H9 (cell line): ENCODE results near the gene ZBTB44. TPM values are rescaled to one million over a fixed set of nuclear protein-coding genes. Genes with fewer than 3 reads are reported as not detected.

Experiments used
- DNase-seq: peaks from one replicate; pipeline ENCODE4 v3.0.0-alpha.2; 2017
- H2AFZ ChIP-seq: one replicate; pipeline ENCODE4 v1.6.1; 2013; ENCODE audit warnings: mild to moderate bottlenecking, low read length, control low read depth, moderate library complexity
- H2AK5ac ChIP-seq: 2 replicates; pipeline ENCODE4 v1.6.1; 2013; ENCODE audit warnings: low read length, control low read depth, mixed read lengths; ENCODE audit not compliant: insufficient read length
- H2BK120ac ChIP-seq: one replicate; pipeline ENCODE4 v1.6.1; 2013; ENCODE audit warnings: low read depth, mild to moderate bottlenecking, low read length, control low read depth, inconsistent platforms; ENCODE audit not compliant: poor library complexity, severe bottlenecking
- H2BK12ac ChIP-seq: 2 replicates; pipeline ENCODE4 v1.6.1; 2013; ENCODE audit warnings: low read length, control low read depth, mixed read lengths, low read depth; ENCODE audit not compliant: insufficient read length
- H2BK15ac ChIP-seq: 2 replicates; pipeline ENCODE4 v1.6.1; 2013; ENCODE audit warnings: low read depth, low read length, control low read depth
- H2BK20ac ChIP-seq: one replicate; pipeline ENCODE4 v1.6.1; 2013; ENCODE audit warnings: low read depth, mild to moderate bottlenecking, low read length, control low read depth, inconsistent platforms; ENCODE audit not compliant: poor library complexity, severe bottlenecking
- H2BK5ac ChIP-seq: 2 replicates; pipeline ENCODE4 v1.6.1; 2013; ENCODE audit warnings: low read length, control low read depth, mixed read lengths; ENCODE audit not compliant: insufficient read length
- H3K14ac ChIP-seq: 2 replicates; pipeline ENCODE4 v1.6.1; 2013; ENCODE audit warnings: low read length, control low read depth; ENCODE audit not compliant: insufficient read depth
- H3K18ac ChIP-seq: 2 replicates; pipeline ENCODE4 v1.6.1; 2013; ENCODE audit warnings: low read depth, mild to moderate bottlenecking, mixed read lengths, low read length, control low read depth; ENCODE audit not compliant: insufficient read length
- H3K23ac ChIP-seq: 2 replicates; pipeline ENCODE4 v1.6.1; 2013; ENCODE audit warnings: low read length, control low read depth, mixed read lengths, low read depth; ENCODE audit not compliant: insufficient read length
- H3K23me2 ChIP-seq: 2 replicates; pipeline ENCODE4 v1.6.1; 2013; ENCODE audit warnings: low read depth, mild to moderate bottlenecking, mixed read lengths, low read length, control low read depth; ENCODE audit not compliant: insufficient read length, poor library complexity, severe bottlenecking
- H3K27ac ChIP-seq: 2 replicates; pipeline ENCODE4 v1.5.1; 2013; ENCODE audit warnings: low read length, control low read depth, mixed read lengths, low read depth; ENCODE audit not compliant: insufficient read length
- H3K27me3 ChIP-seq: 2 replicates; pipeline ENCODE4 v1.6.1; 2013; ENCODE audit warnings: low read length, control low read depth, inconsistent platforms; ENCODE audit not compliant: insufficient read depth
- H3K4ac ChIP-seq: 2 replicates; pipeline ENCODE4 v1.6.1; 2013; ENCODE audit warnings: low read depth, mild to moderate bottlenecking, control low read depth, inconsistent platforms, low read length, moderate library complexity
- H3K4me1 ChIP-seq: 2 replicates; pipeline ENCODE4 v1.6.1; 2013; ENCODE audit warnings: low read length, control low read depth, inconsistent platforms; ENCODE audit not compliant: insufficient read depth
- H3K4me2 ChIP-seq: 2 replicates; pipeline ENCODE4 v1.6.1; 2013; ENCODE audit warnings: low read length, control low read depth, mixed read lengths; ENCODE audit not compliant: insufficient read length, insufficient read depth
- H3K56ac ChIP-seq: 2 replicates; pipeline ENCODE4 v1.6.1; 2013; ENCODE audit warnings: low read depth, mild to moderate bottlenecking, mixed read lengths, low read length, control low read depth; ENCODE audit not compliant: insufficient read length
- H3K79me1 ChIP-seq: 2 replicates; pipeline ENCODE4 v1.6.1; 2013; ENCODE audit warnings: low read depth, mild to moderate bottlenecking, moderate library complexity, low read length, control low read depth, inconsistent platforms; ENCODE audit not compliant: insufficient read depth, poor library complexity, severe bottlenecking
- H3K79me2 ChIP-seq: 2 replicates; pipeline ENCODE4 v1.6.1; 2013; ENCODE audit warnings: low read length, control low read depth, inconsistent platforms; ENCODE audit not compliant: insufficient read depth
- H3K9ac ChIP-seq: 2 replicates; pipeline ENCODE4 v1.6.1; 2013; ENCODE audit warnings: low read length, control low read depth, mixed read lengths; ENCODE audit not compliant: insufficient read length; ENCODE audit errors: extremely low read depth
- H3K9me3 ChIP-seq: one replicate; pipeline ENCODE4 v1.6.1; 2013; ENCODE audit warnings: low read depth, low read length, inconsistent platforms; ENCODE audit not compliant: control insufficient read depth
- H3T11ph ChIP-seq: one replicate; pipeline ENCODE4 v1.6.1; 2013; ENCODE audit warnings: mild to moderate bottlenecking, low read length, control low read depth, inconsistent platforms
- H4K20me1 ChIP-seq: one replicate; pipeline ENCODE4 v1.6.1; 2013; ENCODE audit not compliant: control insufficient read depth, insufficient read length, insufficient read depth
- H4K5ac ChIP-seq: 2 replicates; pipeline ENCODE4 v1.6.1; 2013; ENCODE audit warnings: low read depth, mild to moderate bottlenecking, mixed read lengths, low read length, control low read depth; ENCODE audit not compliant: insufficient read length
- H4K8ac ChIP-seq: replicated peaks from 2 replicates; pipeline ENCODE4 v1.6.1; 2013; ENCODE audit warnings: low read length, control low read depth, mixed read lengths, low read depth; ENCODE audit not compliant: insufficient read length
- H4K91ac ChIP-seq: 2 replicates; pipeline ENCODE4 v1.6.1; 2013; ENCODE audit warnings: low read depth, mild to moderate bottlenecking, moderate library complexity, mixed read lengths, low read length, control low read depth; ENCODE audit not compliant: insufficient read length
- H3K27ac Mint-ChIP-seq, 3 experiments: 2 replicates in 2 of 3; 3 replicates in 1 of 3; pipeline ENCODE4 v1.8.0; 2020 to 2021; ENCODE audit warnings: mixed read lengths in 3 of 3, mild to moderate bottlenecking in 1 of 3, moderate library complexity in 1 of 3
- H3K27me3 Mint-ChIP-seq: 2 replicates; pipeline ENCODE4 v1.8.0; 2021; ENCODE audit warnings: low read depth, mild to moderate bottlenecking, moderate library complexity, mixed read lengths
- H3K36me3 Mint-ChIP-seq, 3 experiments: 2 replicates in 2 of 3; 3 replicates in 1 of 3; pipeline ENCODE4 v1.8.0; 2020 to 2021; ENCODE audit warnings: low read depth in 3 of 3, mixed read lengths in 3 of 3; ENCODE audit not compliant: insufficient read depth in 1 of 3
- H3K4me1 Mint-ChIP-seq, 2 experiments: 2 replicates each; pipeline ENCODE4 v1.8.0; 2020; ENCODE audit warnings: mixed read lengths in 2 of 2
- H3K4me3 Mint-ChIP-seq, 2 experiments: 2 replicates in 1 of 2; 3 replicates in 1 of 2; pipeline ENCODE4 v1.8.0; 2020 to 2021; ENCODE audit warnings: mild to moderate bottlenecking in 2 of 2, mixed read lengths in 2 of 2, moderate library complexity in 1 of 2
- H3K9me3 Mint-ChIP-seq, 2 experiments: 2 replicates in 1 of 2; 3 replicates in 1 of 2; pipeline ENCODE4 v1.8.0; 2020; ENCODE audit warnings: mild to moderate bottlenecking in 2 of 2, mixed read lengths in 2 of 2, moderate library complexity in 1 of 2
- WGBS: extraction: QIAGEN DNeasy Blood & Tissue Kit; methylation state at CpG from one replicate; pipeline ENCODE4 v1.1.7; 2013; ENCODE audit warnings: missing lambda C conversion rate, low lambda C conversion rate, mixed read lengths; ENCODE audit not compliant: insufficient read length; ENCODE audit errors: extremely low coverage; 5-methylcytosine and 5-hydroxymethylcytosine counted together
- total RNA-seq: library from RNA; stranded (reverse); gene quantifications from 2 replicates; pipeline ENCODE4 v1.2.1, GENCODE V29; 2021
- TF ChIP-seq, protein P1 (sequence below): fragments of 200-600 bp; sonication (generic); conservative IDR thresholded peaks from 3 replicates; pipeline ENCODE4 v1.8.0; 2021; ENCODE audit warnings: antibody characterized with exemption, mild to moderate bottlenecking

The ZBTB44 gene
- total RNA-seq, 1 experiment from 2014 or later: 67.7 TPM

GRCh38 chr11:130315354-130315970 is 745 bp upstream of the ZBTB44 start:
- no CpG with 5 or more reads among the region's 38 CpGs for WGBS
- Histone ChIP-seq H3T11ph (no peak overlapping the region), H4K8ac (no peak overlapping the region), H3K4me1 (no peaks in the 10 kb centered on the region; the same call in 1 of the 2 replicates), H3K23ac (no peak overlapping the region), H3K18ac (no peak overlapping the region), H2BK5ac (no peak overlapping the region), H3K9ac (peak overlapping the region; percentile 76), H3K14ac (peak overlapping the region; percentile 51; the same call in 1 of the 2 replicates), H4K20me1 (no peaks in the 10 kb centered on the region), H3K4me2 (peak overlapping the region; percentile 87), H4K5ac (no peak overlapping the region), H3K23me2 (peaks cover 8% of the 10 kb centered on the region), H4K91ac (no peak overlapping the region), H2AFZ (no peak overlapping the region), H3K79me2 (peaks cover 23% of the 10 kb centered on the region; the same call in 1 of the 2 replicates), H3K9me3 (no peaks in the 10 kb centered on the region), H2AK5ac (no peak overlapping the region), H2BK12ac (no peak overlapping the region), H3K56ac (no peak overlapping the region), H2BK120ac (no peak overlapping the region), H3K27me3 (no peaks in the 10 kb centered on the region), H2BK20ac (no peak overlapping the region), H3K4ac (no peak overlapping the region), H3K27ac (peak overlapping the region; percentile 9), H2BK15ac (no peak overlapping the region), H3K79me1 (peaks cover 4% of the 10 kb centered on the region)
- Mint-ChIP-seq H3K36me3 (peaks cover 0 to 10% (median 7%) of the 10 kb centered on the region in 3 experiments; a peak in 4 of 7 replicates), H3K27me3 (no peaks in the 10 kb centered on the region), H3K4me1 (peaks cover 52 to 56% of the 10 kb centered on the region in 2 experiments), H3K27ac (peak overlapping the region; percentile 94 to 95 (median 94)), H3K4me3 (peak overlapping the region; percentile 68 to 83), H3K9me3 (peaks cover 6% of the 10 kb centered on the region in 2 experiments; a peak in 2 of 5 replicates)
- DNase-seq: peak; percentile 77
- TF ChIP-seq, protein P1, sequence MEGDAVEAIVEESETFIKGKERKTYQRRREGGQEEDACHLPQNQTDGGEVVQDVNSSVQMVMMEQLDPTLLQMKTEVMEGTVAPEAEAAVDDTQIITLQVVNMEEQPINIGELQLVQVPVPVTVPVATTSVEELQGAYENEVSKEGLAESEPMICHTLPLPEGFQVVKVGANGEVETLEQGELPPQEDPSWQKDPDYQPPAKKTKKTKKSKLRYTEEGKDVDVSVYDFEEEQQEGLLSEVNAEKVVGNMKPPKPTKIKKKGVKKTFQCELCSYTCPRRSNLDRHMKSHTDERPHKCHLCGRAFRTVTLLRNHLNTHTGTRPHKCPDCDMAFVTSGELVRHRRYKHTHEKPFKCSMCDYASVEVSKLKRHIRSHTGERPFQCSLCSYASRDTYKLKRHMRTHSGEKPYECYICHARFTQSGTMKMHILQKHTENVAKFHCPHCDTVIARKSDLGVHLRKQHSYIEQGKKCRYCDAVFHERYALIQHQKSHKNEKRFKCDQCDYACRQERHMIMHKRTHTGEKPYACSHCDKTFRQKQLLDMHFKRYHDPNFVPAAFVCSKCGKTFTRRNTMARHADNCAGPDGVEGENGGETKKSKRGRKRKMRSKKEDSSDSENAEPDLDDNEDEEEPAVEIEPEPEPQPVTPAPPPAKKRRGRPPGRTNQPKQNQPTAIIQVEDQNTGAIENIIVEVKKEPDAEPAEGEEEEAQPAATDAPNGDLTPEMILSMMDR: peak; percentile 66
